ENCODE data around the gene COA8.

Gene COA8

DNA sequence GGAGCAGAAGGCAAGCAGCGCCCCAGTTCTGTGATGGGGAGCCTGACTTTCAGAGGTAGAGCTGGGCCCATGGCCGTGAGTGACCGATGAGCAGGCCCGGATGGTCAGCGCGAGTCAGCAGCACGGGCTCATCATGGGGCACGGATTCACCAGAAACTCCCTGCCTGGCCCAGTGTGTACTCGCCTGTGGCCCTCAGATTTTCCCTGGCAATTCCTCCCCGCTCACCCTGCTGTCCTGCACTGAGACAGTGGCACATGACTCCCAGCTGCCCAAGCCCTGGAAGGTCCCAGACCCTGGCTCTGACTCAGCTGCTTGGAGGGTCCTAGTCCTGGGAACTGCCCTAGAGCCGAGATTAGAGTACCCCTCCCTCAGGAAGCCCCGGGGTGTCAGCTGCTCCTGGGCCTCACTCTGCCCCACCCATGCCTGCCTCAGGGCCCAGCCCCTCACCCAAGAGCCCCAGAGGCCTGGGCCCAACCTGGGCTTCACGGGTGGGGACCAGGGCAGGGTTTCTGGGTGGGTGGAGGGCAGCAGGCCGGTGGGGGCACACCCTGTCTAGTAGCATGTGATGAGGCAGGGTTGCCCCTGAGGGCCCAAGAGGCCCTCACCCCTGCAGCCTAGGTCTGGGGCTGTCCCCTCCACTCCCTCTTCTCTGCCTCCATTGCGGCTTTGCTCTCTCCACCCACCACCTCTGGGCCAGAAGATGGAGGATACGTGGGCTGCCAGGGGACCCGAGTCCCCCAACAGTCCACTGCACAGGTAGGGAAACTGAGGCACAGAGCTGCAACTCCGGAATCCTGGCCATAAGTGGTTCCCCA is 25.4 kb upstream of the COA8 start:
- peak; percentile 25 to 80 for DNase-seq

GRCh38 chr14:103538291-103539055 is 24.3 kb upstream of the COA8 start:
- no peak for DNase-seq

GRCh38 chr14:103539056-103539825 is 23.5 kb upstream of the COA8 start:
- DNase-seq: no peak

- no peak for DNase-seq
Measured at GRCh38 chr14:103540821-103541708, 21.7 kb upstream of the COA8 start.

GRCh38 chr14:103541709-103542604 is 20.8 kb upstream of the COA8 start:
- no peak for DNase-seq

DNA sequence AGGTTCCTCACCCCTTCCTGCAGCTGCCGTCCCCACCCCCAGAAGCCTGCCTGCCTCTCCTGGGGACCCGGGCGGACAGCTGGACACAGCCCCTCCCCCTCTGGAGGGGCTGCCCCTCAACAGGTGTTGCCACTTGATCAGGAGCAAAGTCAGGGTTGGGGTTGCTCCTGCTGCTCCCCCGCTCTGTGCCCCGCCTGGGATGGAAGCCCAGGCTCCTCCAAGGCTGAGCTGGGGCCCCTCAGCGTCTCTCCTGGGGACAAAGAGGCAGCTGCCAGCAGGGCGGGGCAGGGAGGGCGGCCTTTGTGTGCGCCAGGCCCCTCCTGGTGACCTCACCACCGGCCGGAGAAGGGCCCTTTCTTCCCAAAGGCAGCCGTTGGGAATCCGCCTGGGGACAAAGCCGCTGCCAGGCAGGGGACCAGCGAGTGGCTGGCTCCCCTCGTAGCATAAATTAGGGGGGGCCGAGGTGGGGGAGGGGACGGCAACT is 20.1 kb upstream of the COA8 start:
- DNase-seq: no peak

DNA sequence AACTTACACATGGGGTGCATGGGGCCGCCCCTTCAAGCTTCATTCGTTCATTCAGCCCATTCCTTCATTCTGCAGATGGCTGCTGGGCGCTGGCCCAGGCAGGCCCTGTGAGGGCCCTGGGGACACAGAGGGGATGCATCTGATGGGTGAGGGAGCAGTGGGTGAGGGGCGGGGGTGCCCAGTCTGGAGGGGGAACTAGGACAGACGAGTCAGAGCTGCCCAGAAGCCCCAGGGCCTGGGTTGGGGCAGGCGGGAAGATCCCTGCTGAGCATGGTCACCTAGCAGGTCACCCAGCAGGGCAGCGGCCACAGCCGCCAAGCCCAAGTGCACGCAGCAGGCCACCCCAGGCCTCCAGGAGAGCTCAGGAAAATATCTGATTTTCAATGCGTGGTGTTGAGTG is 19.6 kb upstream of the COA8 start:
- DNase-seq: no peak

DNA sequence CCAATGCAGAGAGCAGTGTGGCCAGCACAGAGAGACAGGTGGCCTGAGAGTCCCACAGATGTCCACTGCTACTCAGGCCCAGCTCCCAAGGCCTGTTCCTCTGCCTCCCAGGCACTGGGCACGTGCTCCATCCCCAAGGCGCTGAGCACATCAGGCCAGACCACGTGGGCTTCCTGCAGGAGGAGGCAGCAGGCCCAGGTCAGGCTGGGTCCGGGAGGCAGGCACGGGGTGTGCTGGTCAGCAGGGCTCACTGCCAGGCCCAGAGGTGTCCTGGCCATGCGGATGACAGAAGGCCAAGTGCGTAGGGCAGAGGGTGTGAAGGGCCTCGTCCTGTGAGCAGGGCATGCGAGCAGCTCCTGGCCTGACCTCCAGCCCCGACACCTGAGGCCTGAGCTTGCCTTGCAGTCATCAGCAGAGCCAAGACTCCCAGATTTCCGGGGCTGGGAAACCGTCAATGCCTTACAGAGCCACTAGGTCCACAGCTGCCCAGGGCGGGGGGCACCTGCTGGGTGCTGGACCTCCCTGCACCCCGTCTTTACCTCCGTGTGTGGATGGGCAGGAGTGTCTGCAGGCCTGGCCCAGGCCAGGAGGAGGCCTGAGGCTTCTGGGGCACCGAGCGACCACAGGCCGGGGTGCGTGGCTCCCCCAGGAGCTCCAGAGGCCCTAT is 18.9 kb upstream of the COA8 start:
- DNase-seq: no peak

DNA sequence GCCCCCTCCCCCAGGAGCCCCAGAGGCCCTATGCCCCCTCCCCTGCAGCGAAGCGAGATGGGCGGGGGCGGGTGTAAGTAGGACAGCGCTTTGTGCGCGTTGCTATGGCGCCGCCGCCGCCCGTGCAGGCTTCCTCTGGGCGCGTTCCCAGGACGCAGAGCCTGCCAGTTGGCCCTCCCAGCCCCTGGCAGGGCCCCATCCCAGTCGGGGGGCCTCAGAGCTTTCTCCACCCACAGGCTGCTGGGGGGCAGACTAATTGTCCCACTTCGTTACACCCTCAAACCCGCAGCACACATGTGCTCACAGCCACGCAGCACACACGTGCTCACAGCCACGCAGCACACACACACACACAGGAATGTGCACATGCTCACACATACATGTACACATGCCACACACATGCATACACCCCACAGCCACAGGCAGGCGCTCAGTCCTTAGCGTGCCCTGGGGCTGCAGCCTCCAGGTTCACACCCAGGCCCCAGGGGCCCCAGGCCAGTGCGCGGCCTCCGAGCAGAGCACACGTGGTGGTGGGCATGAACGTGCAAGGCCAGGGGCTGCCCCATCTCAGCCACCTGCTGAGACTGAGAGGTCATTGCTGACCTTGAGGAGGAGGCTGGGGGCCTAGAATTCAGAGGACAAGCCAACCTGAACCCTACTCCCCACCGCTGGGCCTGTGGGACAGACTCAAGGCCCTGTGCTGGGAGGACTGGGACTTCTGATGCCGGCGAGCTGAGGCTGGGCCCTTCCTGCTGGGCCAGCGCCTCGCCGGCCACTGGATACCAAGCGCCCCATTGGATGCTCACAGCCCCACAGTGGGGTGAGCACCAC is 18.2 kb upstream of the COA8 start:
- DNase-seq: no peak

DNA sequence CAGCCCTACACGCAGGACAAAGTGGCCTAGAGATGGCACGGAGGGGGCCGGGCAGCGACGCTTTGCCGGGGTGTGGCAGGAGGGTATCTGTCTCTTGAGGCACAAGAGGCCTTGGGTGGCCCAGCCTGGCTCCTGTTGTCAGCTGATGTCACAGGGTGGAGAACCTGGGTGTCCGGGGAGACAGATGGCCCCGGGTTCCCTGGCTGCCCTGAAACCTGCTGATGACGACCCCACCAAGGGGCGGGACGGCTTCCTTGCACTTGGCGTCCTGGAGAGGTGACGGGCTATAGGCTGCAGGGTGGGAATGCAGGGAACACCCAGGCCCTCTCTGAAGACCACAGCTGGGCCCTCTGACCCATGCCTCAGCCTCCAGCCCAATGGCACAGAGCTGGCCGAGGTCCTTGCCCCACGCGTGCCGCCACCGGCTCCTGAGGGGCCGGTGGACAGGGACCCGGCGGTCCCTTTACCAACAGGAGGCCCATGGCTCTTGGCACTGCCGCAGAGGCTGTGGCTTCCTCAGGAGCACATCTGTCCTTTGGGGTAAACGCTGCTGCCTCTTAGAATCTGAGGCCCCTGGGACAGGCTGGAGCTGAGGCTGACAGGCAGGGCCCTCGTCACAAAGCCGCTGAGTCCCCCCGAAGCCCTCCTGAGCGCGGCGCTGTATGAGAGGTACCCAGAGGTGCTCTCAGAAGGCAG is 17.4 kb upstream of the COA8 start:
- no peak for DNase-seq

DNA sequence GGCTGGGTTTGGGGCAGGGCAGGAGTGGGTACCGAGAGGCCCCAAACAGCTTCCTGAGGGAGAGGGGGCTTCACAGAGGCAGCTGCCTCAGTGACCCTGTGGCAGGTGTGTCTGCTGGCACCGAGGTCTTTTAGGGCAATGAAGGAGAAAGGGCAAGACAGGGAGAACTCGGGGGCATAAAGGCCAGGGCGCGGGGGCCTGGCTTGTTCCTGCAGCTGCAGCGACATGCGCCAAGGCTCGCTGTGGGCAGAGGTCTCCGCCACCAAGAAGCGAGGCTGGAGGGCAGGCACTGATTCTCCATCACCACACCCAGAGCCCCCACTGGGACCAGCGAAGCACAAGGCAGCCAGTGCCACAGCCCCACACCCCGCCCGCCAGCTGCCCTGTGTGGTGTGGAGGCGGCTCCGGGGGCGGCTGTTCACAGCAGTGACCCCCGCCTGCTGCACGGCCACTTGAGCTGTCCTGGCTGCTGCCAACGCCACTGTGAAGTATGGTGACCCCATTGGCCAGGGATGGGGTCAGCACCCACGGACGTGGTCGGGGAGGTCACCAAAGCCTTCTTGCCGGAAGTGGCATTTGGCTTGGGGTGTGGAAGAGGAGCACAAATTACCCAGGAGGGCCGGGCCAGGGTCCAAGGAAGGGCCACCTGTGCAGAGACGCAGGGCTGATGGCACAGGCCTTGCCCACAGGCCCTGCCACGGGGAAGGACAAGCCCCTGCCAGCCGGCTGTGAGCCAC is 16.7 kb upstream of the COA8 start:
- no peak for DNase-seq

DNA sequence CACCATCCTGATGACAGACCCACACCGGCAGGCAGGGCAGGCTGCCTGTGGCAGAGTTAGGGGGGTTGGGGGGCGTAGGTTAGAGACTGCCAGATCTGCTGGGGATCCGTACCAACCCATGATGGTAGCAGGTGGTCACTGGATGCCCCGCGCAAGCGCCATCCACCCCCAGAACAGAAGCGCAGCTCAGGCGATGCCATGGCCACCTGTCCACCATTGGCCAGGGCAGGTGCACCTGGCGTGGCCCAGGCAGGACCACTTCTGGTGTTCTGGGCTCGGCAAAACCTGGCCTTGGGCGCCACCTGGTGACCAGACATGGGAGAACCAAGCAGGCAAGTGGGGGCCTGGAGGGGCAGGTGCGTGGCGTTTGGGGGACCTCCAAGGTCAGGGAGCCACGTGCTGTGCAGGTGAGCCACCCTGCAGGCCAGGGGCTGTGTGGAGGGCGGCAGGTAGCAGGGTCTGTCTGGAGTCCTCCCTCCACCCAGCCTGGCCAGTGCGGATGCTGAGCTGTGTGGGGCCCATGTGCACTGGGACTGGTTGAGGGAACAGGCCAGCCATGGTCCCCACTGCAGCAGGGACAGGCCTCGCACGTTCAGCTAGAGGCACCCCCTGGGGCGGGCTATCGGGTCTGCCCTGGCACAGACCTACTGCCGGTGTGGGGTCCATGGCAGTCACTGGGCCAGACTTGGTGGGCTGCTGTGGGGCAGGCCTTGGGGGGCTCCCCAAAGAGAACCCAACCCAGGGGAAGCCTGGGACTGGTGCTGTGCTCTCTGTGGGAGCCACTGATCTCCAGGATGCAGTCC is 15.9 kb upstream of the COA8 start:
- DNase-seq: peak in 1 of 2 donors; percentile 66

DNA sequence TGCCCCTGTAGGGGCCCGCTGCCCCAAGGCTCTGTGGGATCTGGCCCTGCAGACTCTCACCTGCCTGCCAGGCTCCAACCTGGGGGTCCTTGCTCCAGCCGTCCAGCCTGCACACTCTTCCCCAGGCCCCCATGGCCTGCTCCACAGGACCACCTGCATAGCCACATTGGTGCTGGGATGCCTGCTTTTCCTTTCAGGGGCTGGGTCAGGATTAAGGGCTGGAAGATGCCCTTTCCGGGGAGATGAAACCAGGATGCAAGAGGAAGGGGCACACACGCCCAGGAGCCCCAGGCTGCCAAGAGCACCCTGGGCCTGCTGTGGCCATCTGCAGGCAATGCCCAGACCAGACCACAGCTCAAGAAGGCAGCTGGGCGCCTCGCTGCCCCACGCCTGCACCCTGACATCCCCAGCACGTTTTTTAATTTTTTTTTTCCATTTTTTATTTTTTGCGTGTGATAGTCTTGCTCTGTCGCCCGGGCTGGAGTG is 15.3 kb upstream of the COA8 start:
- DNase-seq: no peak

DNA sequence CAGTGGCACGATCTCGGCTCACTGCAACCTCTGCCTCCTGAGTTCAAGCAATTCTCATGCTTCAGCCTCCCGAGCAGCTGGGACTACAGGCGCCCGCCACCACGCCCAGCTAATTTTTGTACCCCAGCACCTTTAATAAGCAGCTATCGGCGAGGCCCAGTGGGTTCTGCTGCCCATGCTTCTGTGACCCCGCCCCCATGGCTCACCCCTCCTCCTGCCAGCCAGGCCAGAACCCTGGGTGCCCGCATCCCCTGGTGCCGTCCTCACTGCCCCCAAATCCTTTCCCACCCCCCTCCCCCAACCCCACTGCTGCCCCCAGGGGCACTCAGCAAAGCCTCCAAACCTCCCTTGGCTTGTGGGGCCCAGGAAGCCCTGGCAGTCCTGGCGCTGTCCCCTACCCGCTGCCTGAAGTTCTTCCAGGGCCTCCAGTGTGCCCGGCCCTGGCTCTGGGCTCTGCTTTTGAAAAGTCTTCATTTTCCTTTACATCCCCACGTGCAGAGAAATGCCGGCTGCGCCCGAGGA is 14.8 kb upstream of the COA8 start:
- DNase-seq: no peak

DNA sequence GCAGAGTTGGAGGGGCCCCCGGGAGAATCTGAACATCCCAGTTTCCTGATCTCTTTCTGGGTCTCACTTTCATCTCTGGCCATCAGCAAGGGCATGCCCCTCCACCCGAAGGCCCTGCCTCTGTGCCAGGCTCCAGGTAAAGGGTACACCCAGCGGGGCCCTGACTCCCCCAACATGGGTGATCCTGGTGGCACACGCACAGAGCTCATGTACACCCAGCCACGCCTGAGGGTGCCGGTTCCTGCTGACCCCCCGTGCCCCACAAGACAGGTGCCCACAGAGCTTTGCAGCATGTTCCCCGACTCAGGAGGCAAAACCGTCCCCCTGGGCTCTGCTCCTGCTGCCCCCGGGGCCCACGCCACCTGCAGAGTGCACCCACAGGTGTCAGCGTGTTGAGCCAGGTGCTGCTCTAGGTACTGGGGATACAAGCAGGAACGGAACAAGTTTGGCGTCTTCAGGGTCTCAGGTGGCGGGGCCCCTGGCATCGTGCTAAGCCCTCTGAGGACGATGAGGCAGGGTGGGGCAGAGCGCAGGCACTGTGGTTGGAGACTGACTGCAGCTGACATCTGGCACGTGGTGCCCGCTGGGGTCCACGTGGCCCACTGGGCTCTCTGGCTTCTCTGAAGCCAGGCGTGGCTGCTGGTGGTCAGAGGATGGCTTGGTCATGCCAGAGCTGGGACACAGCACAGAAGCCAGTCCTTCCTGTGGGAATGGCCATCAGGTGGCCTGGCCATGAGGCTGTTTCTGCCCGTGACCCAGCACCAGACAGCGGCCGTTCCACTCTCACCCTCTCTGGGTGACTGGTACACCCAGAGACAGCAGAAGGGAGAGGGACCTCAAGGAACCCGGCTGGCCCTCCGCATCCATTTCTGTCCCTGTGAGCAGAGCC is 14.1 kb upstream of the COA8 start:
- DNase-seq: no peak
